Activated CD8-positive, alpha-beta memory T cell treated with anti-CD3 and anti-CD28 coated beads for 1 hour (primary cell): ENCODE measurements around the gene KRT2.

Experiments used
- DNase-seq, 2 donors: peaks; one replicate each; pipeline ENCODE4 v3.0.0-alpha.2; 2020; ENCODE audit warnings: low read depth in 1 of 2; ENCODE audit errors: extremely low read depth in 1 of 2

KRT2 gene

DNA sequence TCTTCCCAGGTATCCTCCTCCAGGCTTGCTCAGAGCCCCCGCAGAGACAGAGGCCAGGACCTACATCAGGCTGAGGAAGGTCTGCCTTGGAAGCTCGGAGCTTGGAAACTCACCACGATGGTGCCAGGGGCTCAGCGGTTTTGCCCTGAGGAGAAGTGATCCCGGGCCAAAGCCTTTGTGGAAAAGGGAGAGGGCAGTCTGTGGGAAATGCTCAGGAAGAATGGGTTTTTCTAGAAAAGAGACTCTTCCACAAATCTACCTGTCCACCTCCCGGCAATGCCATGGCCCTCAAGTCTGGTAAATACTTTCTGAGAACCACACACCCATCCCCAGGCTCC is 8.0 kb downstream of the KRT2 start:
- DNase-seq: no peak

DNA sequence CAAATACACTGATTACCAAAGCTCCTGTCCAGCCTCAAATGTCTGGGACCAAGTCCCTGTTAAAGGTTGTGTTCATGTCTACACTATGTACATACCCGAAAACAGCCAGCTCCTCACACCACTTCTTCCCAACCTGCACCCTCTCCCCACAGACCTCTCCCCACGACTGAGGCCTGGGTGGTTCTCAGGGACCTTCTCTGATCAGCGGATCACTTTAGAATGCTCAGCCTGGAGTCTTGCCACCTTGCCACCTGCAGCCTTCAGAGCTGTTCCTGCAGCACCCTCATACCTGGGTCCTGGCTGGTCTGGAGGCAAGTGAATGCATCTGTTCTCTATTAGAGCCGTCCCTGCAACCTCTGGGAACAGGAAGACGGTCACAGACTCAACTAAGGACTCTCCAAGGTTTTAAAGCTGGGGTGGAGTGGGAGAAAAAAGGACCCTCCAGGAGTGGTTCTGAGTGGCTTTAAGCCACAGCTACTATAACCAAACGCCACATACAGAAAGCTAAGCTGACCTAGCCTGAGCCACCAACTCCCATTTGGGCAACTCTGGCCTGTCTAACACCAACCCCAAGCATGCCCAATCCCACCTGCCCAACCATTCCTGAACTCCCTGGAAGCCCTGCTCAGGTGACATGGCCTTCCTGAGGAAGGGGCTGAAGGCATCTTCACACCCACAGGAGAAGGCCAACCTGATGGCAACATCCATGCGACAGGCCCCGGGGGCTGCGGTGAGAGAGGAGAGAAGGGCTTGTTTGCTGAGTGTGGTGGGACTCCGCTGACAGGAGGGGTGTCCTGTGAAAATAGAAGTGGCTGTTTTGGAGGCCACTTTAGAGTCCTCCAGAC is 8.6 kb downstream of the KRT2 start:
- DNase-seq: no peak

DNA sequence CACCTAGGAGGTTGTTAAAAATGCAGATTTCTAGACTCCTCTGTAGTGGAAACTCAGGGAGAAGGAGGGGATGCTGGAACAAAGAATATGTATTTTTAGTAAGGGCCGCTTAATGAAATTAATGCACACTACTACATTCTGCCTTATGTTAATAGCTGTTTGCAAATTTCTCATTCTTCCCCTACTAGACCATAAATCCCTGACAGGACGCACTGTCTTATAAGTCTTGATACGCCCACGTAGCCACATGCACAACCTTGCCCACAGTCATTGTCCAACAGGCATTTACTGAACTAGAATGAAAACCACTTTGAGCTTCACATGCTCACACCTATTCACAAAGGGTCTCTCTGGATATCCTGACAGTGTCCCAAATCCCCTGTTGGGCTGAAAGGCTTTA is 10.5 kb downstream of the KRT2 start:
- no peak for DNase-seq

DNA sequence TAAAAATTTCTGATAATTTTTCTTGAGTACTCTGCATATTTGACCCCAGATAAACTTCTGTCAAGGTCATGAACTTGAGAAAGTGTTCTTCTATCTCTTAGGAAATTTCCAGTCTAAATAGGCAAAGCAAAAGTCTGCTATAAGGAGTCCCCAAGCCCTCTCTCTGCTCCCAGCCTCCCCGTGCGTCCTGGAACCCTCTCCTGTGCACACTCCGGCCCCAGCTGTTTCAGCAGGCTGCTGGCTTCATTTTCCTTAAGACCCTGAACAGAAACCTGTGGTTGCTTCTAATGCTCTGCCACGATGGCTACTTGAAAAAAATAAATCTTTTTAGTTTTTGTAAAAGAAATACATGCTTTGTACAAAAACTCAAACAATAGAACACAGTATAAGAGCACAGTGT is 14.7 kb downstream of the KRT2 start:
- no peak for DNase-seq

DNA sequence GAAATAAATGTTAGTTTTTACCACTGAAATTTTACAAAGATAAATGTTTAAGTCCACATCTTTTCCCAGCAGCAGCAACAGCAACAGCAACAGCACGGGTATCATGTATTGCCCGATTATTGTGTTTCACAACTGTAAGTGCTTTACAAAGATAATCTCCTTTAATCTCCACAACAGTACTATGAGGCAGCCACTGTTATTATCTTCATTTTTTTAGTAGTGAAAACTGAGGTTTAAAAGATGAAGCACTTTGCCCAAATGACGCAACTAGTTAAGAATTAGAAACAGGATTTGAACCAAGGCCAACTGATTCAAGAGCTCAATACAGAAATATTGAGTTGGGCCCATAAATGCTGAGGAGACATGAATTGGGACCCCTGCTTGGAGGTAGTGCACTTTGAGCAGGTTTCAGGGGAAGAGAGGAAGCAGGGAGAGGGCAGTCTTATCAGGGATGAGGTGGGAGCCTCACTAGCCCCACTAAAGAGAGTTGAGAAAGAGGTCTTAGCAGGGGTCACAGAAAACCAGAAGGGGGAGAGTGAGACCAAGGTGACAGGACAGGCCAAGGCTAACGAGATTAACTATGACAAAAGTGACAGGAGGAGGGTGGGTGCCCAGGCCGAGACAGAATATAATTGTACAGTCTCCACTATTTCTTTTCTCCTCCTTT is 15.3 kb downstream of the KRT2 start:
- DNase-seq: no peak

DNA sequence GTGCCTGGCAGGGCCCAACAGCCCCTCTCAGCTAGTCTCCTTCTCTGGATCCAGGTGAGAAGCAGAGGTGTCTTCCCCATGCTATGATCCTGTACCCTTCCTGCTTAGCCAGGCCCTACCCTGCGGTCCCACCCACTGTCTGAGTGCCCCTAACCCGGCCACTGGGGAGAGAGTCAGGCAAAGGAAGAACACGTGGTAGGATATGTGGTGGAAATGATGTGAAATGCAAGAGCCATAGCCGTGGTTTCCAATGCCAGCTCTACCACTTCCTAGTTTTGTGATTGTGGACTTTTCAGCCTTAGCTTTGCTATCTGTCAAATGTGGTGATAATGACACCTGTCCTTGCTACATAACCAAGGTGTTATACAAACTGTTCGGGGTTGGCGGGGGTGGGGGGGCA is 15.8 kb downstream of the KRT2 start:
- no peak for DNase-seq

DNA sequence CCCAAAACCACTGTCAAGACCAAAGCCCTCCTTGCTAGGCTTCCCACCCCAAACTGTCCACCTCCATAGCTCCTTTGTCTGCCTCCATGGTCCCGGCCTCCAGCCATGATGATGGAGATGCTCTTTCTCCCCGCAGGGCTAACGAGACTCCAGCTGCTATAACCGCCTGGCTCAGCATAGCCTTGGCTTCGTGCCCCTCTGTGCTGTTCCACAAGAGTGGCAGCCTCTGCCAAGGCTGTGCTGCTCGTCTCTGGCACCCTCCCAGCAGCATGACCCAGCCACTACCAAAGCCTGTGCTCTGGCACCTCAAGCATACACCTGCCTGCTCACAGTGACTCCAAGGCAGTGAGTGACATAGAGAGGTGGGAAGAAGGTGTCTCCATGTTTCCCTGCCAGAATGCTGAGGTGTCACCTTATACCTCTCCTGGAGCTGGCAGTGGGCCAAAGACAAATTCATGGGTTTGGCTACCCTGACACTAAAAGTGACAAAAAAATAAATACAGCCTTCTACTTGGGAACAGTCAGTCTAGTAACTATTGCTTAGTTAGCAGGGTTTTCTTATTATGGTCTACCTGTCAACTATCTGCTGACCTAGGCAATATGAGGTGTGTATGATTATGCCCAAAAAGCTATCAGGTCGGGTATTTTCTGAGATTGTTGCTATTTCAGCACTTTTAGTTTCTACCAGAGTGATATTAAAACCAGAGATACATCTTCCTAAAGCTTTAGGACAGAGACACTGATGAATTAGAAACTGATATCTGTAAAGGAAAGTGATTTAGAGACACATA is 17.6 kb downstream of the KRT2 start:
- DNase-seq: no peak

DNA sequence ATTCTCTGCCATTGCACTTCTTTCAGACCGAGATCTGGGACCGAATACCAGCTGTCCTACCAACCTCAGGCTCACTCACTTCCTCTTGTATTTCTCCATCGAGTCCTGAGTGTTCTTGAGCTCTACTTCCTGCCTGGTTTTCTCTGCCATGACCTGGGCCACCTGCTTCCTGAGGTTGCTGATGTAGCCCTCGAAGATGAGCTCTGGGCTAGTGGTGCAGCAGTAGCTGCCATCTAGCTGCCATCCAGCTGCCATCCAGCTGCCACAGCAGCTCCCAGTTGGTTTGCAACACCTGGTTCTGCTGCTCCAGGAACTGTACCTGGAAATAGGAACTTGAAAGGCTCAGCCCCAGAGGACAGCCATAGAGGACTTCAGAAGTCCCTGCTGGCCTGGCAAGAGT is 18.6 kb downstream of the KRT2 start:
- no peak for DNase-seq

DNA sequence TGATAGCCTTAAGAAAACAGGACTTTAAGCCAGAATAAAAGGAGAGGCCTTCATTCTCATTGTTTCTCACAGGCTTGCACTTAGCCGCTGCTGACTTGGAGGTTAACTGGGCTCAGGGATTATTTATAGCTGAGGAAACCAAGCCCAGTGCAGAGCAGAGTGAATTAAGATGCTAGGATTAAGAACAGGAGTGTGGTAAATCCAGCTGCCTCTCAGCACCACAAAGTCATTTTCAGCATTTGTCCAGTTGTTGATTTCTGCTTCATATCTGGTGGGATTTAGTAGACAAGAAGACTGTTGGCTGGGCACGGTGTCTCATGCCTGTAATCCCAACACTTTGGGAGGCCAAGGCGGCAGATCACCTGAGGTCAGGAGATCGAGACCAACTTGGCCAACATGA is 19.4 kb downstream of the KRT2 start:
- no peak for DNase-seq

DNA sequence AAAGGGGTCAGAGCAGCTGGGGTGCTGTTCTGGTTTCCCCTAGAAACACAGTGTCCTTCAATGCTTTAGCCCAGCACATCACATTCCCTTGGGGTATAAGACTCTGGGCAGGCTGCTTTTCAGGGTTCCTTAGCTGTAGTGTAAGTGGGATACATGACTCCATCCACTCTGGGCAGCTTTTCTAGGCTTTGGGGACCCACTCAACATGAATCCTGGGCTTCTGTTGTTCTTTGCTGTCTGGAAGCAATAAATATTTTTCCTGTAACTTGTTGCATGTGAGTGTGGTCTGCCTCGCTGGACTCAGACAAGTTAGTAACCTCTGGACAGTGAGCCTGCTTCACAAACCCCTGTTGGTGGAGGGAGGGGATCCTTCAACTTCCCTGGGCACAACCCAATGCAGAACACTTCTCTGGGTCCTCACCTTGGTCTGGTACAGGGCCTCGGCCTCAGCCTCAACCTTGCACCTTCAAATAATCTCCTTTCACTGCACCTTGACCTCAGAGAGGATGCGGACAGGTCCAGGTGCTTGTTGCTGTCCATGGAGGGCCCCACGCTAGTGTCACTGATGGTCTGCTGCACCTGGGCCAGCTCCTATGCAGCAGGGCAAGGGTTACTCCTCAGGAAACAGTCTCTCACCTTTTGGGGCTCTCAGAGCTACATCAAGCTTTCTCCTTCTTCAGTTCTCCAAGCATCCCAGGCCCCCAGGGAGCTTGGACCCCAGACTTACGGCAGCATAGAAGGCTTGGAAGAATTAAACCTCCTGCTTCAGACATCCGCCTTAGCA is 20.1 kb downstream of the KRT2 start:
- no peak for DNase-seq

DNA sequence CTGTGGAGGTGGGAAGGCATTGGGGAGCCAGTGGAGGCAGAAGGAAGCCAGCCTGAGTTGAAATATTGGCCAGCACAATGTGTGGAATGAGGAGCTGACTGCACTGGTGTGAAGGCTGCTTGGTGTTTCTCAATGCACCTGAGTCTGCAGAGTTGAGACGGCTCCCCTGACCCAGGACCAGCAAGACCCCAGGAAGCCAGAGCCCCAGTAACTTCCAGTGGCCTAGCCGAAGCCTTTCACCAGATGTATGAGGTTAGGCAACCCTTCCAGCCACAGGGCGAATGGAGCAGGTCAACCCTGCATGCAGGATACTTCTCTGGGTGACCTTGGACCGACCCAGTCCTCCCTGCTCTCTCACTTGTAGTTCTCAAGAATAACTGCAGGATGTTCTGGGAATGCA is 20.7 kb downstream of the KRT2 start:
- no peak for DNase-seq

DNA sequence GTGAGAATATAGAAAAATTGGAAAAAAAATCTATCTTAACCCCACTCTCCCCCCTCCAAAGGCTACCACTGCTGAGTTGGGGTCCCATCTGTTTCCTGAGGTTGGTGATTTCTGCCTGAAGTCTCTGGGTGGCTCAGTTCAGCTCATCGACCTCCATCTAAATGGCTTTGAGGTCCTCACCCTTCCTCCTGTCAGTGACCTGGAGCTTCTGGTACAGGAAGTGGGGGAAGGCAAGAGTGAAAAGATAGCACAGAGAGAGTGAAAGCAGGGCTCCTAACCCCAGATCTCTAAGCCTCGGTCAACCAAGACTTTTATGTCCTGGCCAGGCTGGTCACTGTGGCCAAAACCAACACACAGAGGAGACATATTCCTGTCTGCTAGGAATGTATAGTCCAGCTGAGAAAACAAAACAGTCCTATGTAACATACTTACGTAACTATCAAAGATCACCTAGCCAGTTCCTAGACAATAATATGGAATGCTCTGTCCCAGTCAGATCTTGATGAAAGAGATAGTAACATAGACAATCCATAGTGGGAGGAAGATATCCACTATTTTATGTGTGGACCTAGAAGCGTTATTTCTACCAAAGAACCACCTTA is 21.3 kb downstream of the KRT2 start:
- no peak for DNase-seq

DNA sequence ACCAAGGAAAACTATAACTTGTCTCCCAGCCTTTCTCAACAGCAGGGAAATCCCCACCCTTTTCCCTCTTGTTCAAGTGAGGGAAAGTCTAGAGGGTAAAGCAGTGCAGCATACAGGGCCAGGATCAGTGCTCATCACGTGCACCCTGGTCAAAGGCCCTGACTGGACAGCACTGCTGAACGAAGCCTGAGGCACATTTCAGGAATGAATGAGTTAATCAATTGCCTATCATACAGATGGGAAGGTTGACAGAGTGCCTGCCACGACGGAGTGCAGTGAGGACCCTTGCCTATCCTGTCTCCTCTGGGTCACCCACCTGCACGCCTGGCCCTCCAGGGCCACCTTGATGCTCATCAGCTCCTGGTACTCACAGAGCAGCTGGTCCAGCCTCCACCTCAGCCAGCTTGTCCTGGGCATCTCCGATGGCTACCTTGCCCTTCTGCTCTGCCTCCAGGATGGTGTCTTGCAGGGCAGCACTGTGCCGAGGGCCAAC is 22.0 kb downstream of the KRT2 start:
- DNase-seq: no peak

DNA sequence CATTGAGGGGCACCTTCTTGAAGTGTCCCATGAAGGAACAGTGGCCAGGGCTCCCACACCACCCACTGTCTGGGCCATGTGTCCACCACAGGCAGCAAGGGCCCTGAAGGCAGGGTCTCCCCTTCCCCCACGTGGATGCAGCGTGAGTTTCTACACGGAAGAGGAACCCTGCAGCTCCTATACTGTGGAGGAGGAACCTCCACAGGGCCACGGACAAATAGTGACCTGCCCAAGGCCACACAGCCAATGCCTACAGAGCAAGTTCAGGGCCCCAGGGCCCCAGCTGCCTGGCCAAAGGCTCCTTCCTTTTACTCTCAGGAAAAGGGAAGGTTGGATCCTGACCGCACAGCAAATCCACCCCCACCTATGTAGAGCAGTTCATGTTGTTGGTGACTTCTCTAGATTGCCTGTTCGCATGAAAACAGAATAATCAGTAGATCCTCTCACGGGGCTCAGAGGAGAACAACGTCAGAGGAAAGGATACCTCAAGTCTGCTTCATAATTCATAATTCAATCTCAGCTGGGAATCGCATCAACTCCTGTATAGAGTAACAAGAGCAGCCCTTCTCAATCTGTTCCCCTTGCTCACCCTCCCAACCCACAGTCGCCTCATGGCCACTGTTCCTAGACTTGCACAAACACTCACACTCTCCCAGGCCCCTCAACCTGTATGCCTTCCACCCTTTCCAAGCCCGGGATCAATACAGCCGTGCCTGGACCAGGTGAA is 22.6 kb downstream of the KRT2 start:
- DNase-seq: no peak

DNA sequence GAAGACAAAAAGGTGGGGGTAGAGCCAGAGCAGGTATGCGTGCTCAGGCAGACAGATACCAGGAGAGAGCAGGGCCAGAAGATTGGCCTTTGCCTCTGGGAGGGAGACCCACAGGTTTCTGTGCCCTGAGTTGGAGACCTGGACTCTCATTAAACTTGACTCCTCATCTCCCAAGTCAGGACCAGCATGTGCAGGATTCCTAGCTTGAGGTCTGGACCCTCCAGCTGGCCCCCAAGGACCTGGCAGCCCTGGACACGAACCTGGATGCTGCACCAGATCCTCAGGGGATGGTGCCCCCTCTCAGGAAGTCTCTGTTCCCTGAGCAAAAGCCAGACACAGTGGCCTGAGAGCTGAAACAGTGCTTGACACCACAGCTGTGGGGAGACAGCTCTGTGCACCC is 23.2 kb downstream of the KRT2 start:
- no peak for DNase-seq

DNA sequence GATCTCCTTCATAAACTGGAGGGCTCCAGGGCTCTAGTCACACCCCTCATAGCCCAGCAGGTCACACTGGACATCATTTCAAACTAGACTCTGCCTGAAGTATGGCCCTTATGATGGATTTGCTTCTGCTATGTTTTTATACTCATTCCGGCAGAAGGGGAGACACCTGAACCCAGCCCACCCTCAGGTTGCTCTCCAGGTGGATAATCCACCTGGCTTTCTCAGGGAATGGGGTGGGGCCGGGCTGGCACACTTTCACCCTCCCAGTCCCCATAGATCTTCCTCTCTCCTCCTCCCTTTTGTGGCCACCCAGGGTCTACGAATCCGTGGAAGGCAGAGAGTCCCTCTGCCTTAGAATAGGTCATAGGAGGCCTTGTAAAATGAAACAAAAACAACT is 23.9 kb downstream of the KRT2 start:
- DNase-seq: no peak

DNA sequence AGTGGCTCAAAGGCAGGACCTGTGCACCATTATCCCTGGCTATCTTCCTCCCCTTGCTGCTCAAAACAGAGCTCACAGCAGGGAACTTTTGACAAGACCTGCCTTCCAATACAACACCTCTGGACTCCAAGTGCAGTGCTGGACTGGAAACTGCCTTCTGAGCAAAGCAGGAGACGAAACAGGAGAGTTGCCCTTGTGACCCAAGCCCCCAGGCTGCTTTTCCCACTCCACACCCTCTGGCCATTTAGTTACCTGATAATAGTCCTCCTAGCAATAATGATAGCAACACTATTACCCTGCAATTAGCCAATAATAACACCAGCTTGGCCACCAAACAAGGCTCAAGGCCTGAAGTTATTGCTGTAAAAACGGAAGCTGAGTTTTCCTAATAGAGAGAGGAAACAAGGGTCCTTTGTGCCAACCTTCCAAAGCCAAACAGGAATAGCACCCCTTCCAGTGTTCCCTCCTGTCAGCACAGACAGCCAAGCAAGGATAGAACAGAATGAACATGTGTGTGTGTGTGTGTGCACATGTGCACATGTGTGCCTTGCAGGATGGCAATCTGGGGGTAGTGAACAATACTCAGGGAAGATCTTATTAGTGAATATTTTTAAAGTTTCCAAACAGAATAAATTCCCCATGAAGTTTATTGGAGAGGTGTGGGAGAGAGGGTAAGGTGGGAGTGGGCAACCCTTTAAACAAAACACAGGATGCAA is 24.5 kb downstream of the KRT2 start:
- DNase-seq: no peak

DNA sequence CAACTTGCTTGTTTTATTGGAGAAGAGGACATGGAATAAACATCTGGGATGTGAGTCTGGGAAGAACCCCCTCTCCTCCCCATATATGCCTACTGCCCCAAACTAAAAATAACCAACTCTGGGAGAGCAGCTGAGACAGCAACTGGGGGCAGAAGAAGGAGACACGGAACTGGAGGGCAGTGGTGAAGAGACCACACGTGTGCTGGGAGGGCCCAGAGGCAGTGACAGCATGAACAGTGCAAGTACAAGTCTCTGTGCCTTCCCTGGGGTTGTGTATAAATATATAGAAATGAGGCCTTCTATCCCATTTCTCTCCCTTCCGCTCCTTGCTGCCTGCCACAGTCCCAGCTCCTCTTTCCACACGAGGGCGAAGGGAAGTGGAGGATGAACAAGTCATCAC is 29.7 kb downstream of the KRT2 start:
- no peak for DNase-seq

DNA sequence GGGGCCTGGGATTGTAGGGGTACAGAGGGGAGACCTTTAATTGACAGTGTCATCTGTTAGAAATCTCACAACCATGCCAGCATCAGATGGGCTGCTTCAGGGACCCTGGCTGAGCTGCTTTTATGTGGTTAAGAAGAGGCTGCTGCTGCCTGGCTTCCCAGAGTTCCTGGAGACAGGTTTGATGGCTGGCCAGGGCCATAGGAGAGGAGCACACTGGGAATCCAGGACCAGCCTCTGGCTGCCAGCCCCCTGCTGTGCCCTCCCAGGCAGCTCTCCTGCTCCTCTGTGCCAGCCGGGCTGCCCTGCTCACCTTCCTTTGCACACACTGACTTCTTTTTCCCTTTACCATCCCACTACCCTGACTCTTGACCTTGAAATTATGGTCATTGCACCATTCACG is 33.1 kb downstream of the KRT2 start:
- no peak for DNase-seq
